A673 (cell line): ENCODE measurements around the gene PICALM. TPM values are rescaled to one million over a fixed set of nuclear protein-coding genes. Genes with fewer than 3 reads are reported as not detected.

ENCODE experiments used
- BruUV-seq: library from RNA; stranded (reverse); fragments of 400-500 nt; replicated peaks from 2 replicates; lab custom pipeline; 2021; lab: Mats Ljungman, UMichigan
- CTCF ChIA-PET: fragments of 300-600 bp; sonication (Branson Sonifier 250); formaldehyde crosslinking; loops from one replicate; lab custom pipeline; 2022; ENCODE audit warnings: antibody characterized with exemption; lab: Charles Lee
- POLR2A ChIA-PET: fragments of 300-600 bp; sonication (Branson Sonifier 250); formaldehyde crosslinking; loops from one replicate; lab custom pipeline; 2022; ENCODE audit warnings: antibody characterized with exemption; ENCODE audit not compliant: low non-redundant PET; lab: Charles Lee
- DNase-seq: peaks from one replicate; pipeline ENCODE4 v3.0.0-alpha.2; 2015; ENCODE audit warnings: low spot score
- H3K27ac ChIP-seq: fragments of 200-600 bp; sonication (generic); 2 replicates; pipeline ENCODE4 v1.5.1; 2016; ENCODE audit warnings: mixed run types, low read depth, mild to moderate bottlenecking, mixed read lengths, antibody characterized with exemption, low read length; ENCODE audit not compliant: poor library complexity, severe bottlenecking
- H3K27me3 ChIP-seq: fragments of 200-600 bp; sonication (generic); replicated peaks from 2 replicates; pipeline ENCODE4 v1.6.1; 2017; ENCODE audit warnings: mixed run types, low read depth, mild to moderate bottlenecking, mixed read lengths, antibody characterized with exemption, low read length; ENCODE audit not compliant: insufficient read depth, poor library complexity
- H3K36me3 ChIP-seq: fragments of 200-600 bp; sonication (generic); 2 replicates; pipeline ENCODE4 v1.6.1; 2016; ENCODE audit warnings: mixed run types, mild to moderate bottlenecking, mixed read lengths, antibody characterized with exemption, low read length; ENCODE audit not compliant: insufficient read depth, poor library complexity, severe bottlenecking
- H3K4me1 ChIP-seq: fragments of 200-600 bp; sonication (generic); 2 replicates; pipeline ENCODE4 v1.6.1; 2017; ENCODE audit warnings: mixed run types, mild to moderate bottlenecking, mixed read lengths, antibody characterized with exemption, low read length; ENCODE audit not compliant: insufficient read depth, poor library complexity, severe bottlenecking
- H3K4me3 ChIP-seq: fragments of 200-600 bp; sonication (generic); 2 replicates; pipeline ENCODE4 v1.5.1; 2016; ENCODE audit warnings: low read depth, mixed run types, mild to moderate bottlenecking, mixed read lengths, low read length; ENCODE audit not compliant: poor library complexity, severe bottlenecking
- H3K9me3 ChIP-seq: fragments of 200-600 bp; sonication (generic); 2 replicates; pipeline ENCODE4 v1.6.1; 2016; ENCODE audit warnings: mixed run types, low read depth, mild to moderate bottlenecking, mixed read lengths, antibody characterized with exemption, low read length; ENCODE audit not compliant: poor library complexity, severe bottlenecking
- EZH2 ChIP-seq: fragments of 200-600 bp; sonication (generic); IDR thresholded peaks from 2 replicates; pipeline ENCODE4 v1.6.1; 2017; ENCODE audit warnings: borderline replicate concordance, low read depth, mild to moderate bottlenecking, mixed read lengths, antibody characterized with exemption, low read length; ENCODE audit not compliant: poor library complexity, severe bottlenecking
- intact Hi-C: fragments of 100-400 bp; cut with micrococcal nuclease; formaldehyde crosslinking; loops from one replicate; pipeline ENCODE4 v1.10.0; 2022; ENCODE audit not compliant: unreplicated experiment
- total RNA-seq: library from RNA; stranded (reverse); gene quantifications from 2 replicates; pipeline ENCODE4 v1.2.3, GENCODE V29; 2021
- TF ChIP-seq, protein P1 (sequence below): fragments of 300-800, 200-600 bp; sonication (generic); conservative IDR thresholded peaks from 2 replicates; pipeline ENCODE4 v1.5.1; 2017; ENCODE audit warnings: low read depth, mild to moderate bottlenecking, antibody characterized with exemption, low read length, moderate library complexity, mixed read lengths

Gene PICALM
- total RNA-seq, 1 experiment from 2014 or later: 174 TPM

DNA sequence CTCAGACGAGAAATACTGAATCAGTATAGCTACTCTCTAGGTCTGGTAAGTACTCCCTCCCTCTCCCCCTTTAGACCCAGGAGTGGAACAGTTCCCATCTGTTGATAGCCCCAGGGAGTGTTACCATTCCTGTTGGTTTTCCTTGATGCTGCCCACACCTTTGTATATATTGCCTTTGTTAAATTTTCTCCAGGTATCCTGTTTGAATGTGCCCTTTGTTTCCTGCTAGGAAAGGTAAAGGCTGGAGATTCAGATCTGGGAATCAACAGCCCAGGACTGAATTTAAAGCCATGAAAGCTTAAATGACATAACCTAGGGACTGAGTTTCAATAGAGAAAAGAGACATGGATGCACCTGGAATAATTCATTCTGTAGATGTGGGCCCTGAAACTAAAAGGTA, 145.4 kb downstream of the PICALM start:
- BruUV-seq: no TSS peak

DNA sequence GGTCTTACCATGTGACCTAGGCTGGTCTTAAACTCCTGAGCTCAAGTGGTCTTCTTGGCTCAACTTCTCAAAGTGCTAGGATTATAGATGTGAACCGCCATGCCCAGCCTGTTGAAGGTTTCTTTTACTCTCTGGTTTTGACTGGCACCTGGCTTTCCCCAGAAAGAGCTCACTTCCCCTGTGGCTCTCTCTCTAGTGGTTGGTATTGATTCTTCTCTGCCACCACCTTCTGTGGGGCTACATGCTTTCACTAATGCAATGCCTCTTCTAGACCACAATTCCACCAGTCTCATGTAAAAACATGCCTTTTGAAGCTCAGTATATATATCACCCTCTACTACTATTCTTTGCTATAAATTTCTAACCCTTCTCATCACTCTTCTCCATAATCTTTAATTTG, 146.5 kb downstream of the PICALM start:
- H3K4me3 ChIP-seq: no peak overlapping the region
- no peak for DNase-seq
- H3K27me3 ChIP-seq: peaks cover 18% of the 10 kb centered on the region
- H3K4me1 ChIP-seq: peaks cover 8% of the 10 kb centered on the region
- no TSS peak for BruUV-seq
- POLR2A ChIA-PET: no interaction called here
- TF ChIP-seq, protein P1, sequence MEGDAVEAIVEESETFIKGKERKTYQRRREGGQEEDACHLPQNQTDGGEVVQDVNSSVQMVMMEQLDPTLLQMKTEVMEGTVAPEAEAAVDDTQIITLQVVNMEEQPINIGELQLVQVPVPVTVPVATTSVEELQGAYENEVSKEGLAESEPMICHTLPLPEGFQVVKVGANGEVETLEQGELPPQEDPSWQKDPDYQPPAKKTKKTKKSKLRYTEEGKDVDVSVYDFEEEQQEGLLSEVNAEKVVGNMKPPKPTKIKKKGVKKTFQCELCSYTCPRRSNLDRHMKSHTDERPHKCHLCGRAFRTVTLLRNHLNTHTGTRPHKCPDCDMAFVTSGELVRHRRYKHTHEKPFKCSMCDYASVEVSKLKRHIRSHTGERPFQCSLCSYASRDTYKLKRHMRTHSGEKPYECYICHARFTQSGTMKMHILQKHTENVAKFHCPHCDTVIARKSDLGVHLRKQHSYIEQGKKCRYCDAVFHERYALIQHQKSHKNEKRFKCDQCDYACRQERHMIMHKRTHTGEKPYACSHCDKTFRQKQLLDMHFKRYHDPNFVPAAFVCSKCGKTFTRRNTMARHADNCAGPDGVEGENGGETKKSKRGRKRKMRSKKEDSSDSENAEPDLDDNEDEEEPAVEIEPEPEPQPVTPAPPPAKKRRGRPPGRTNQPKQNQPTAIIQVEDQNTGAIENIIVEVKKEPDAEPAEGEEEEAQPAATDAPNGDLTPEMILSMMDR: no peak
- no peak for TF ChIP-seq EZH2
- no peaks in the 10 kb centered on the region for H3K36me3 ChIP-seq
- CTCF ChIA-PET: no interaction called here
- H3K27ac ChIP-seq: no peak overlapping the region
- H3K9me3 ChIP-seq: no peaks in the 10 kb centered on the region
- intact Hi-C loops: no loop called here

More for the DNA sequence above, 145.4 kb downstream of the PICALM start:
- H3K27ac ChIP-seq: no peak overlapping the region
- peaks cover 29% of the 10 kb centered on the region for H3K27me3 ChIP-seq
- H3K9me3 ChIP-seq: no peaks in the 10 kb centered on the region
- H3K4me1 ChIP-seq: peaks cover 6% of the 10 kb centered on the region
- CTCF ChIA-PET: no interaction called here
- intact Hi-C loops: no loop called here
- TF ChIP-seq, protein P1: no peak
- TF ChIP-seq EZH2: no peak
- H3K36me3 ChIP-seq: no peaks in the 10 kb centered on the region
- DNase-seq: no peak
- POLR2A ChIA-PET: no interaction called here
- no peak overlapping the region for H3K4me3 ChIP-seq

DNA sequence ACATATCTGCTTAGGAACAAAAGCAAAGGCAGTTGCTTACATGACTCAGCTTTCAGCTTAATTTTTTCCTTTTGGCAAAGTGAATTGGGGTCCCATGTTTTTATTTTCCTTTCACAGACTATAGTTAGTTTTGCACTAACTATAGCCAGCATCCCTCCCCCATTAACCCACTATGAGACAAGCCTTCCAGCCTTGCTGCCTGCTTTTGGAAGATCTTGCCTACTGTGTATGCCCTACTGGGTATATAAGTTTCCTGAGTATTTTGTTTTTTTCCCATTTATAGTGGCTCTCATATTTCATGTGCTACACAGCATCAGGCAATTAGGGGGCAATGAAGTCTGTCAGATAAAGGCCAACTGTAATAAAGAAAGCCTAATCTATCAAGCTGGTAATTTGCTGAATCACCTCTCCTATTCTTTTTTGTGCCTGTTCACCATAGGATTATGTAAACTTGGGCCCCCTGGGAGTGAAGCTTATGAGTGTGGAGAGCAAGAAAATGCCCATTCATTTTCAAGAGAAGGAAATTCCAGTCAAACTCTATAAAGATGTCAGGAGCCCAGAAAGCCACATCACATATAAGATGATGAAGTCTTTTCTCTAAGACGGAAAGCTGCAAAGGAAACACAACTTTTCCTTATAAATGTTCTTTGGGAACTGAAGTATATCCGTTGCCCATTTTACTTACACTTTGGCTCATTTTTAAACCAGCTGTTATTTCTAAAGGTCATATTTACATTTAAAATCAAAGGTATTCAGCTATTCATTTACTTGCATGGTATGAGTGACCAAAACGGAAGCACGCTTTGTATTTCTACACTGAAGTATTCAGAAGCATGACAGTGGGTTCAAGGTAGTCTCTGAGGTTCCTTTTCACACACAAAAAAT, 149.7 kb downstream of the PICALM start:
- intact Hi-C loops: no loop called here
- Histone ChIP-seq H3K4me3 (no peak overlapping the region), H3K36me3 (no peaks in the 10 kb centered on the region), H3K27me3 (peaks cover 9% of the 10 kb centered on the region), H3K27ac (no peak overlapping the region), H3K4me1 (peaks cover 8% of the 10 kb centered on the region), H3K9me3 (no peaks in the 10 kb centered on the region)
- peak; percentile 95 for DNase-seq
- TF ChIP-seq, protein P1: 0 out of 2 replicates have a peak, but pooled peaks have one; percentile 24
- TF ChIP-seq EZH2: no peak
- CTCF ChIA-PET: no interaction called here
- BruUV-seq: no TSS peak
- POLR2A ChIA-PET: no interaction called here
